SHP77 treated with DMSO at 0.1 percent for 48 hours (cell line): Measurements from ENCODE around the gene SVIL.
A peak's percentile ranks its signal among the peaks of the same experiment; 100 is the strongest.
"Not testable (repeated sequence)": the region's sequence is repeated elsewhere in the genome, so short reads cannot be mapped to it uniquely, and the experiment has no call there.

Experiments used
- DNase-seq: peaks from one replicate; lab custom pipeline; 2025; lab: John Stamatoyannopoulos, UW

Gene SVIL

DNA sequence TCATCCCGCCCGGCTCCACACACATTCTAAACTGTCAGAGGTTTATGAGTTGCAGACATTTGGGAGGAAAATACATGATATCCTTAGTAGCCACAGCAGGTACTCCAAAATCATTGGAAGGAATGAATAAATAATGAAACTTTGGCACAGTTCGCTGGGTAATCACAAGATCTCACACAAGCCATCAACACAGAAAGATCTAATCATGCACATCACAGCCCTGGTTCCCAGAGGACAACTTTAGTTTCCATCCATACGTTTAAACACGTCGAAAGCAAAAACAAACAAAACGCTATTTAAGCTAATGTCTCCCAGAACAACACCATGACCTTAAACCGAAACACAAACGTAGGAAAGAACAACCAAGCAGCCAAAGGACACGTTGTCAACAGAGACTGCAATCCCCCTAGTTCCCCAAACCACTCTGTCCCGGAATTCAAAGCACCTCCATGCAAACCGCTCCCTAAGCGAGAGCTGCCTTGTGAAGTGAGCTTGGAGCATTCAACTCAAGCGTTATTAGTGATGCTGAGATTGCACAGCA lies 12.3 kb downstream of the SVIL start:
- no peak for DNase-seq

DNA sequence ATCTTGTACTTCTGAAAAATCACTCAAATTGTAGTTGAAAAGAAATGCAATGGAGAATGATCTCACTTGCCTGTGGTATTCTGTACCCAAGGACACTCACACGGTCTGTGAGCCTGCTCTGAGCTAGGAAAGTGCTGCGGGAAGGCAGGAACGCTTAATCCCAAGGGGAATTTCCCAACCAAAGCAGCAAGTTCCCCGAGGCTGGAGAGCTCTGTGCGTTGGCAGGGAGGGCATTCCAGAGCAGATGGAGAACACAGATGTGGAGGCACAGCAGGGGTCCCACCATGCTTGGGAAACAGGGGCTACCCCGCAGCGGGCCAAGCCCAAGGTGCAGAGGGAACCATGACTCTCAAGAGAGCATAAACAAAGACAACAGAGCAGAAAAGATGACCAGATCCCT lies 13.6 kb downstream of the SVIL start:
- no peak for DNase-seq

DNA sequence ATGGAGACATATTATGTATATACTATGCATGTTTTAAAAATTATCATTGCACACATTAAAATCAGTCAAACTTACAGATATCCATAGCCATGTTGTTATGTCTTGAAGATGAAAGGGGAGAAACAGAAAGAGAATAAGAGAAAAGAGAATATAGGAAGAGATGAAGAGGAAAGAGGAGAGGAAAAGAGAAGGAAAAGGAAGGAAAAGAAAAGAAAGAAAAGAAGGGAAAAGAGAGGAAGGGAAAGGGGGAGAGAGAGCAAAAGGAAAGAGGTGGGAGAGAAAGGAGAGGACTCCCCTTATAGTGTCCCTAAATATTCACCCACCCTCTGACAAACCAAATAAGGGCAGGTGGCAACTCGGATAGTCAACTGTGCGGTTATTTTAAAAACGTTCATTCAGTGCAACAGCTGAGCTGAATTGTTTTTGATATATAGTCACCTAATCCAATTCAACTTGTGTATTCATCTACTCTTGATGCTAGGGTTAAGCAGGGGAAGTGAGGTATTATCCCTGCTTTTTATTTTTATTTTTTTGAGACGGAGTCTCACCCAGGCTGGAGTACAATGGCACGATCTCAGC lies 14.6 kb downstream of the SVIL start:
- DNase-seq: no peak

DNA sequence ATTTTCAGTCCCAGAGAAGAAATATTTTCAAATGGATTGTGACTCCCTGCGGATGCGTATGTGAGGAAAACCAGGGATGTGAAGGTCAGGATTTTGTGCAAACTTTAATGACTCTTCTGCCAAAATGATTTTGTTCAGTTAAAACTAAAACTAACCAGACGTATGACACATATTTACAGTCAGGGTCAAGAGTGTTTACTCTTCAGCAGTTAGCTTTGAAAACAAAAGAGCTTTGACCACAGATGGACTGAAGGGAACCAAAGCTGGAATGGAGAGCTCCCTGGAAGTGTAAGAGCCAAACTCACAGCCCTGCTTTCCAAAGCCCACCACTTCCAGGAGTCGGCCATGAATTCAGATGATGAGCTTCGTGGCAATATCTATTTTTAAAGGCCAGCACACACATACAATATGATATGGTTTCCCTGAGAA lies 15.5 kb downstream of the SVIL start:
- peak; percentile 24 for DNase-seq

DNA sequence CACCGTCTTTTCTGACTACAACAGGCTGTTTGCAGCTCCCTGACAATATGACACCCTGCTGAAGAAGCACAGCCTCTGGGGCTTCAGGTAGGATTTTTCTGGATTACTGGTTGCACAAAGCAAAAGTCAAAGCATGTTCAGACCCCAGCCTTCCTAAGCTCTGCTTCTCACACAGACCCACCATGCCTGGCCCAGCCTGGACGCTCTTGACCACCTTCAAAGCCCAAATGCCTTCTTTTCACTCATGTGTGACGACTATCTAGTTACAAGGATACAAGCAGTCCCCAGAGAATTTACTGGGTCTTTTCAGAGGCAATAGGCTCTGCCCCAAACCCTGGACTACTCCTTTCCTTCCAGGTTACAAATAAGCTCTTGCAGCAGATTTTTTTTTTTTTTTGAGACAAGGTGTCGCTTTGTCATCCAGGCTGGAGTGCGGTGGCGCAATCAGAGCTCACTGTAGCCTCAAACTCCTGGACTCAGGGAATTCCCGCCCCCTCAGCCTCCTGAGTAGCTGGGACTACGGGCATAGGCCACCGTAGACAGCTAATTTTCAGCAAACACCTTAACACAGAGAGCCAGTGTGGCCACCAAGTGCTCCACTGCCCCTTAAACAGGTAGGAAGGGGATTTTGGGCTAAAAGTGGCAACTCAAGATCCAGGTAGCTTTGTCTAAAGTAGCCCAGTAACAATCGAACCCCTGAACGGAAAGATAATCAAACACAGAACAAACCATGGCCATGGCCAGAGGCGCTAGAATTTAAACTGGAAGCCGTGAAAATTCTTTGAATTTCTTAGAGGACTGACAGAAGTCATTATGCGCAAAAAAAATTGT lies 16.2 kb downstream of the SVIL start:
- no peak for DNase-seq

DNA sequence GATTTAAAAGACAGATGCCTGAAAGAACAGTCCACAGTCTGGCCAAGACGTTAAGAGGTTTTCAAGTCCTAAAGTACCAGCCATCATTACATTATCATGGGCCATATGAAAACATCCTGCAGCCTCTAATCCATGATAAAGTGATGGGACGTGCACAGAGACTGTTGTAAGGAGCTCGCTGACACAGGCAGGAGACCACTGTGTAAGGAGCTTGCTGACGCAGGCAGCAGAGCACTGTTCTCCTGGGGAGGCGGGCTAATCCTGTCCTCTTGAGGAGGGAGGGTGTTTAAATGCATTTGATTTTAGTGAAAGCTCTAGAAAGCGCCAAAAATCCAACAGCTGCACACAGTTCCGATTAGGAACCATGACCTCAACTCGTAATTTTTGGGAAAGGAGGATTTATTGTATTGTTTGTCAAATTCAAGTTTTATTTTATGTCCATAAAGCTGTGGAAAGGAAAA lies 16.9 kb downstream of the SVIL start:
- DNase-seq: no peak

DNA sequence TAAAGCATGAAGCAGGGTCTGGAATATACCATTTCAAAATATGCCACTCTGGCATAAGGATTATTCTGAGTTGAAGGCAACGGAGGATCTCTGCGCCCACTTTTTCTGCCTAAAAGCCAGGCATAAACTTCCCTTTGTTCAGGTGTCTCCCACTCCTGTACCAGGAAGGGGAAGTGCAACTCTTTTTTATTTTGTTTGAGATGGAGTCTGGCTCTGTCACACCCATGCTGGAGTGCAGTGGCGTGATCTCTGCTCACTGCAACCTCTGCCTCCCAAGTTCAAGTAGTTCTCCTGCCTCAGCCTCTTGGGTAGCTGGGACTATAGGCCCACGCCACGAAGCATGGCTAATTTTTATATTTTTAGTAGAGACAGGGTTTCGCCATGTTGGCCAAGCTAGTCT lies 18.2 kb downstream of the SVIL start:
- no peak for DNase-seq

DNA sequence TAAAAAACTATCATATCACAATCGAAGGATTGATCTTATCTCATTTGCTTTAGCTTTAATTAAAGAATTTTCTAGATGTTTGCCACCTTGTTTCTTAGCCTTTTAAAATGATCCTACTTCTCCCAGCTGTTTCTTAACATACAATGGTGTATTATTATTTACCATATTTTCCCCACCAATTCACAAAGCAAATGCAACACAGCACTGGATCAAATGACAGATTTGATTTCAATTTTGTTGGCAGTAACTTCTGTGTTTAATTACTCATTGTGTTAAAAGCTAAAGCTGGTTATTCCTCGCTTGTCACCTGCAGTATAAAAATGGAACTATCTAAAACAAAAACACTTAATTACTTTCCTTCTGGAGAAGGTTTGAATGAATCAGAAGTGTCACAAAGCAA lies 19.6 kb downstream of the SVIL start:
- no peak for DNase-seq

DNA sequence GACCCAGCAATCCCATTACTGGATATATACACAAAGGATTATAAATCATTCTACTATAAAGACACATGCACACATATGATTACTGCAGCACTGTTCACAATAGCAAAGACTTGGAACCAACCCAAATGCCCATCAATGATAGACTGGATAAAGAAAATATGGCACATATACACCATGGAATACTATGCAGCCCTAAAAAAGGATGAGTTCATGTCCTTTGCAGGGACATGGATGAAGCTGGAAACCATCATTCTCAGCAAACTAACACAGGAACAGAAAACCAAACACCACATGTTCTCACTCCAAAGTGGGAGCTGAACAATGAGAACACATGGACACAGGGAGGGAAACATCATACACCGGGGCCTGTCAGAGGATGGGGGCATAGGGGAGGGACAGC lies 20.5 kb downstream of the SVIL start:
- DNase-seq: not testable (repeated sequence)

DNA sequence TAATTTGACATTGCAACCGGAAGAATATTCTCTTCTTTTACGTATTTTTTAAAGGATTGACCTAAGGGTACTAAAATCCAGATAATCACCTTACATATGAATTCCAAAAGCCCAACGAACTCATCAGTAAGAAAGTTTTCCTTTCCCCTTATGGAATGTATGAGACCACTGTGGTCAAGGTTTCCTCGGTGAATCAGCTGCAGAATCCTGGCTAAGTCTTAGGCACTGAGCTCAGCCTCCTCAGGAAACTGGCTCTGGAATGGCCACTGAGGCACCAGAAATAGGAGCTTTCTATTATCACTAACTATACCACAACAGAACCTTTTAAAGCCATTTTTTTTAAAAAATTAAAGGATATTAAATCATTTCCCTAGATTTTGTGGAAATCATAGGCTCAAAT lies 21.0 kb downstream of the SVIL start:
- no peak for DNase-seq

DNA sequence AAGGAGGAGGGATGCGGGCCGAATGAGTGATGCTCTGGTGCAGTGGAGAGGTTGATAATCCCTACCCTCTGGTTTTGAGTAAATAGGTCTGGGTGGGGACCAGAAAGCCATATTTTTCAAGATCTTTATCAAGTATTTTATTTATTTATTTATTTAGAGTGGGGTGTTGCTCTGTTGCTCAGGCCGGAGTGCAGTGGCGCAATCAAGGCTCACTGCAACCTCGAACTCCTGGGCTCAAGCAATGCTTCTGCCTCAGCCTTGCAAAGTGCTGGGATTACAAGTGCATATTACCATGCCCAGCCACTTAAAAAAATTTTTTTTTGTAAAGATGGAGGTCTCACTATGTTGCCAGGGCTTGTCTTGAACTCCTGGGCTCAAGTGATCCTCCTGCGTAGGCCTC lies 21.6 kb downstream of the SVIL start:
- no peak for DNase-seq

DNA sequence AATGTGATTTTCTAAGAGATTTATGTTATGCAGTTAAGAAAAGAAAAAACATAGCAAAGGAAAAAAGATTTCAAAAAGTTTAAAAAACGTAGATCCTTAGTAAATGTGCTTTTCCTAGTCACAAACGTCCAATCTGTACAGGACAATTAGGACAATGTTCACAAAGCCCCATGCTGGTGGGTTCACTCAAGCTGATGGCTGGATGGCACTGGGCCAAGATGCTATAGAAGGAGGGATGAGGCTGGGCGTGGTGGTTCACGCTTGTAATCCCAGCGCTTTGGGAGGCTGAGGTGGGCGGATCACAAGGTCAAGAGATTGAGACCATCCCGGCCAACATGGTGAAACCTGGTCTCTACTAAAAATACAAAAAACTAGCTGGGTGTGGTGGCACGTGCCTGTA lies 22.1 kb downstream of the SVIL start:
- DNase-seq: no peak

DNA sequence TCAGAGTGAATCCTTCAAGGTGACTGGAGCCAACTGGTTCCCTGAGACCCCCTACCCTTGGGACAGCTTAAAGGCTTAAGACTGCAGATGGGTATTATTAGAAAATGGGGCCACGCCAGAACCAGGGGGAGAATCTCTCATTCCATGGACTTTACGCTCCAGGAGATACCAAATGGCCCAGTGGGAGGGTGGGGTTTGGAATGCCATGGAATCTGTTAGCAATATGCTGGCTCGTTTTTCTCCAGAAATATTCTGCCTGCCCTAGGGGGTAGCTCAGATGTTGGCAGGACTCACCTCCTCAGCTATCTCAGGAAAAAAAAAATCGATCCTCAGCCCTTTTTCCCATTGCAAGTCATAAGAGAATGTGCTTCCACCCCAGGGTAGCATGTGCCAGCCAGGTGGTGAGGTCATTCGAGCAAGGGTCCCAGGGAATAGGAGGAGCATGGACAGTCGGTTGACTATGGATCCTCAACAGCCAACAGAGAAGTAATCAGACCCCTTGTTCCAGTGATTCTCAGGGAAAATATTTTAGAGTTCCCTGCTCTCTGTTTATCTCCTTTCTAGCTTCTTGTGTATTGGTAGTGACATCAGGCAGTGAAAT lies 22.9 kb downstream of the SVIL start:
- no peak for DNase-seq

DNA sequence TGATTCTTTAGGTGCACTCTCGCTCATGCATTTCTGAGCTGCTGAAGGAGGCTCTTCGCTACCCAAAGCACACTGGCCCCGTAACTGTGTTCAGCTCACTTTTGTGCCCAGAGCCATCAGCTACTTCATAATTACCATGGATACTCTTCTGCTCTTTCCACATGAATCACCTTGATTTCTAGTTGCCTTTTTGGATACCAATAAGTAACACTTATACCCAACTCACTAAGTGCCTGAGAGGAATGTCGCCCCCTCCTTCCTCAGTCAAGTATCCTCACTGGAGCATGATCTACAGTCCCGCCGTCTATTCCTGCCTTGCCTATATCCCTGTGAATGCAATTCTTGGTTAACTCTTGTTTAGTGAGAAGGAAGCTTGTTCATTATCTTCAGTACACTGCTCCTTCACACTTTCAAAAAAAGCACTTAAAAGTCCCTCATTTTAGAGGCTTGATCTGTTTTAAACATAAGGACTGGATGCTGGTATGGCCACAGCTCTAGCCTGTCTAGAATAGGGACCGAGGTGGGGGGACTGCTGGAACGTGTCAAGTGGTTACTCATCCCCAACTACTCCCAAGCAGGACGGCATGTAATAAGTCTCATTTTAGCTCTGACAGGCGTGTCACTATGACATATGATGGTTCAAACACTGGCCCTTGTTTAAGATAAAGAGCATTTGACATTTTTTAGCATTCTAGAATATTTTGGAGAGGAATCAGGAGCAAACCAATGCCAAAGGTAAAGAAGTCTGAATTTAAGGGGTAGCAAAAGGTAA lies 23.7 kb downstream of the SVIL start:
- DNase-seq: no peak

DNA sequence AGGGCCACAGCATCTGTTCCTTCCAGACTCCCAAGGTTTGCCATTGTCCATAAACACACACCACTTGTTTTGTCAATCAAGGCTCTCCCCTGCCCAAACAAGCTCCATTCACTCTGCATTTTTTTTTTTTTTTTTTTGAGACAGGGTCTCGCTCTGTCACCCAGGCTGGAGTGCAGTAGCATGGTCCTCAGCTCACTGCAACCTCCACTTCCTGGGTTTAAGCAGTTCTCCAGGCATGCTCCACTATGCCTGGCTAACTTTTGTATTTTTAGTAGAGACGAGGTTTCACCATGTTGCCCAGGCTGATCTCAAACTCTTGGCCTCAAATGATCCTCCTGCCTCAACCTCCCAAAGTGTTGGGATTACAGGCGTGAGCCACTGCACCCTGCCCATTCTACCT lies 24.4 kb downstream of the SVIL start:
- DNase-seq: not testable (repeated sequence)

DNA sequence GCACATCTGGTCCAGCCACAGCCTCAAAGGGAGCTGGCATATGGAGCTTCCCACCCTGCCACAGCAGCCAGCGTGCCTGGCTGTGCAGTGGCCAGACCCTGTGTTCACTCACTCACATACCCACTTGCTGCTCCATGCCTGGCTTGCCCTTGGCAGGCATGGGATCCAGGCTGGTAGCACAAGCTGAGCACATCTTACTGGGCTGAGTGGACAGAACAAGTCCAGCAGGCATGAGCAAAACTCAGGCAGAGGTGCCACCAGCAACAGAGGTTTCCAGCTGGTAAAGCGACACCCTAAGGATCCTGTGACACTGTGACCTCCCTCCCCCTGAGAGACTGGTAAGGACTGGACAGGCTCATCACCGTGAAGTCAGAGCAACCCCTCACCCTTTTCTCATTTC lies 25.1 kb downstream of the SVIL start:
- DNase-seq: no peak

DNA sequence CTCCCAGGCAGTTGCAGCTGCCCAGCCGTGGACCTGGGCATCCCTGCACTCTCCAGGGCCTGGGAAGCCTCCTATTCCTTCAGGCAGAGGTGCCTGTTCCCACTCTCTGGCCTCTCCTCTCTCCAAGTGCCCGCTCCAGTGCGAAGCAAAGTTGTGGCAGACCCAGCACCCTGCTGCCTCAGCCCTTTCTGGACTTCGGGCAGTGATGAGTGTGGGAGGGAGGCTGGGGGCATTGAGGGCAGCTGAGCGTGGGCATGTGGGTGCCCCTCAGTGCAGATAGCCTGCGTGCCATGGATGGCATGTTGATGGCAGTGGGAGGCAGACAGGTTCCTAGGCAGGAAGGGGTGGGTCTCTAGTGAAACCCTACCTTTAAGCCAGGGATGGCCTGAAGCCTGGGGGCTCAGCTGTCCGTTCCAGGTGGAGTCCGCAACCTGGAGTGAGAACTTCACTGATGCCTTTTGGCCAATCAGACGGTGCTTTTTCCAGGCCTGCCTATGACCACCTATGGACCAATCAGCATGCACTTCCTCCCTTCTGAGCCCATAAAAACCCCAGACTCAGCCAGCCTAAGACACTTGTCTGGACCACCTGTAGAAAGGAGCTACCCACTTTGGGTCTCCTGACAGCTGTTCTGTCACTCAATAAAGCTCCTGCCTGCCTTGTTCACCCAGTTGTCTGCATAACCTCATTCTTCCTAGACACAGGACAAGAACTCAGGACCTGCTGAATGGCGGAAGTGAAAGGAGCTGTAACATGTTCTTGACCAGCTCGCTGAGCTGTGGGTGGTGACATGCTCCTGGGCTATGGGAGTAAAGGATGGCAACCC lies 26.1 kb downstream of the SVIL start:
- DNase-seq: no peak

DNA sequence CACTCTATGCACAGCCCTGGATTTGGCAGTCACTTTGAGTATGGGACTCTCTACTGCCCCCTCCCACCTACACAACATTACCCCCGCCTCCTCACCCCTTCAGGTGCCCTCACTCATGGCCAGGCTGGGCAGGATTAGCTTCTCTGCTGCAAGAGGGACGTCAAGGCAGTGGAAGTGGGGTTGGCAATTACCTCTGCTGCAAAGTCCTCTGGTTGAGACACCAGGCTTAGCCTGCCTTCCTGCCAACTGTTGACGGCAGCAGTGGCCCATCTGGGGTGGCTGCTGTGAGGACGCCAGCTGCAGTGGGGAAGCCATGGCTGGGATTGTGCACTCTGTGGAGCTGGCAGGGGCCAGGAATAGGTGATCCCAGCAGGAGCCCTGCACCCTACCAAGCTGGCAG lies 26.7 kb downstream of the SVIL start:
- no peak for DNase-seq

DNA sequence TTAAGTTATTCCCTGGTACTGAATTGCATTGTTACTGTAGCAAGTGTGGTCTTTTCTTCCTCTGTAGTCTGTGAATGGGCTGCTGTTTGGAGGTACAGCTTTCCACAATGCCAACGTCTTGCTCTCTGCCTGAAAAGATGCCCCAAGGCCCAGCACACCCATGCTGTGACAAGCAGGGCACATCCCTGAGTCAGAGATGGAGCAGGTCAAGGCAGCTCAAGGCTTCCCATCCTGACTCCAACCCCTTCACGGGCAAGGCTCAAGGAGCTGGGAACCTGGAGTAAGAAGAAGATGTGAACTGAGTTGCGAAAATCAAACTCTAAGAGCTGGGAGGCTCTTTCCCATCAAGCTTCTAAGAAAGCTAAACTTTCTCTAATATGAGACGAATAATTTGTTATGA lies 27.2 kb downstream of the SVIL start:
- no peak for DNase-seq

DNA sequence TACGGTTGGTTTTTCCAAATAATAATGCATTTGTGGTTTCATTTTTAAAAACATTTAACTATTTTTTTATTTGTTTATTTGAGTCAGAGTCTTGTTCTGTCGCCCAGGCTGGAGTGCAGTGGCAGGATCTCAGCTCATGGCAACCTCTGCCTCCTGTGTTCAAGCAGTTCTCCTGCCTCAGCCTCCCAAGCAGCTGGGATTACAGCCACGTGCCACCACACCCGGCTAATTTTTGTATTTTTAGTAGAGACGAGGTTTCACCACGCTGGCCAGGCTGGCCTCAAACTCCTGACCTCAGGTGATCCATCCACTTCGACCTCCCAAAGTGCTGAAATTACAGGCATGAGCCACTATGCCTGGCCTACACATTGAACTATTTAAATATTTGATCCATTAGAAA lies 28.1 kb downstream of the SVIL start:
- not testable (repeated sequence) for DNase-seq

DNA sequence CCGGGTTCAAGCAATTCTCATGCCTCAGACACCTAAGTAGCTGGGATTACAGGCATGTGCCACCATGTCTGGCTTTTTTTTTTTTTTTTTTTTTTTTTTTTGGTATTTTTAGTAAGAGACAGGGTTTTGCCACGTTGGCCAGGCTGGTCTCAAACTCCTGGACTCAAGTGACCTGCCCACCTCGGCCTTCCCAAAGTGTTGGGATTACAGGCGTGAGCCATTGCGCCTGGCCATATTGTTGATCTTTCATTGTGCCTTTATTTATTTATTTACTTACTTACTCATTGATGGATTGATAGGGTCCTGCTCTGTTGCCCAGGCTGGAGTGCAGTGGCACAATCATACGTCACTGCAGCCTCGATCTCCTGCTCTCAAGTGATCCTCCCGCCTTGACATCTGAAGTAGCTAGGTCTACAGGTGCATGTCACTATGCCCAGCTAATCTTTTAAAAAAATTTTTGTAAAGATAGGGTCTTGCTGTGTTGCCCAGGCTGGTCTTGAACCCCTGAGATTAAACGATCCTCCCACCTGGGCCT lies 30.4 kb downstream of the SVIL start:
- DNase-seq: no peak
